ENCODE measurements around the gene ZFYVE19.

DNA sequence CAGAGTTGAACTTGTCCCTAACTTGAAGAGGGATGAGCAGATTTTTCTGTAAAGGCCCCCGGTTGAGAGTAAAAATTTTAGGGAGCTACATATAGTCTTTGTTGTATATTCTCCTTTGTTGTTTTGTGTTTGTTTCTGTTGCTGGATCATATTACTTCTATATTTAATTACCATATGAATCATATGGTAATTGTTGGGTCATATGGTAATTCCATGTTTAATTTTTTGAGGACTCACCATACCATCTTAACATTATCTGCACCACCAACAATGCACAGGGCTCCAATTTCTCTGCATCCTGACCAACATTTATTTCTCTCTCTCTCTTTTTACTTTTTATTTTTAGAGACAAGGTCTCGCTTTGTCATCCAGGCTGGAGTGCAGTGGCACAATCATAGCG lies 7.4 kb upstream of the ZFYVE19 start:
- TF ChIP-seq MXI1 (IDR thresholded peaks at IDR 0.05; ENCODE audit: borderline replicate concordance, low read depth, low read length) (no peak), POLR2A (IDR thresholded peaks at IDR 0.05; ENCODE audit: low read depth, low read length) (no peak)
- TF ChIP-seq, protein P1, sequence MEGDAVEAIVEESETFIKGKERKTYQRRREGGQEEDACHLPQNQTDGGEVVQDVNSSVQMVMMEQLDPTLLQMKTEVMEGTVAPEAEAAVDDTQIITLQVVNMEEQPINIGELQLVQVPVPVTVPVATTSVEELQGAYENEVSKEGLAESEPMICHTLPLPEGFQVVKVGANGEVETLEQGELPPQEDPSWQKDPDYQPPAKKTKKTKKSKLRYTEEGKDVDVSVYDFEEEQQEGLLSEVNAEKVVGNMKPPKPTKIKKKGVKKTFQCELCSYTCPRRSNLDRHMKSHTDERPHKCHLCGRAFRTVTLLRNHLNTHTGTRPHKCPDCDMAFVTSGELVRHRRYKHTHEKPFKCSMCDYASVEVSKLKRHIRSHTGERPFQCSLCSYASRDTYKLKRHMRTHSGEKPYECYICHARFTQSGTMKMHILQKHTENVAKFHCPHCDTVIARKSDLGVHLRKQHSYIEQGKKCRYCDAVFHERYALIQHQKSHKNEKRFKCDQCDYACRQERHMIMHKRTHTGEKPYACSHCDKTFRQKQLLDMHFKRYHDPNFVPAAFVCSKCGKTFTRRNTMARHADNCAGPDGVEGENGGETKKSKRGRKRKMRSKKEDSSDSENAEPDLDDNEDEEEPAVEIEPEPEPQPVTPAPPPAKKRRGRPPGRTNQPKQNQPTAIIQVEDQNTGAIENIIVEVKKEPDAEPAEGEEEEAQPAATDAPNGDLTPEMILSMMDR (conservative IDR thresholded peaks at IDR 0.05; ENCODE audit: low read depth, low read length), result no peak
